ENCODE measurements around the gene SMG5.

DNA sequence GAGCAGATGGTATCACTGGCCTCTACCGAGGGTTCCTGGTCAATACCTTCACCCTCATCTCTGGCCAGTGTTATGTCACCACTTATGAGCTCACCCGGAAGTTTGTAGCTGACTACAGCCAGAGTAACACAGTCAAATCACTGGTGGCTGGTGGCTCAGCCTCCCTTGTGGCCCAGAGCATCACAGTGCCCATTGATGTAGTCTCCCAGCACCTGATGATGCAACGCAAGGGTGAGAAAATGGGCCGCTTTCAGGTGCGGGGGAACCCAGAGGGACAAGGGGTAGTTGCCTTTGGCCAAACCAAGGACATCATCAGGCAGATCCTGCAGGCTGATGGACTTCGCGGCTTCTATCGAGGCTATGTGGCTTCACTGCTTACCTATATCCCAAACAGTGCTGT, 82.6 kb downstream of the SMG5 start:
- TF ChIP-seq, protein P1, sequence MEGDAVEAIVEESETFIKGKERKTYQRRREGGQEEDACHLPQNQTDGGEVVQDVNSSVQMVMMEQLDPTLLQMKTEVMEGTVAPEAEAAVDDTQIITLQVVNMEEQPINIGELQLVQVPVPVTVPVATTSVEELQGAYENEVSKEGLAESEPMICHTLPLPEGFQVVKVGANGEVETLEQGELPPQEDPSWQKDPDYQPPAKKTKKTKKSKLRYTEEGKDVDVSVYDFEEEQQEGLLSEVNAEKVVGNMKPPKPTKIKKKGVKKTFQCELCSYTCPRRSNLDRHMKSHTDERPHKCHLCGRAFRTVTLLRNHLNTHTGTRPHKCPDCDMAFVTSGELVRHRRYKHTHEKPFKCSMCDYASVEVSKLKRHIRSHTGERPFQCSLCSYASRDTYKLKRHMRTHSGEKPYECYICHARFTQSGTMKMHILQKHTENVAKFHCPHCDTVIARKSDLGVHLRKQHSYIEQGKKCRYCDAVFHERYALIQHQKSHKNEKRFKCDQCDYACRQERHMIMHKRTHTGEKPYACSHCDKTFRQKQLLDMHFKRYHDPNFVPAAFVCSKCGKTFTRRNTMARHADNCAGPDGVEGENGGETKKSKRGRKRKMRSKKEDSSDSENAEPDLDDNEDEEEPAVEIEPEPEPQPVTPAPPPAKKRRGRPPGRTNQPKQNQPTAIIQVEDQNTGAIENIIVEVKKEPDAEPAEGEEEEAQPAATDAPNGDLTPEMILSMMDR (IDR thresholded peaks at IDR 0.05): no peak
- TF ChIP-seq POLR2A (IDR thresholded peaks at IDR 0.05): no peak
